Activated CD8-positive, alpha-beta T cell treated with anti-CD3 and anti-CD28 coated beads for 36 hours (primary cell): ENCODE data around the gene PMS1. TPM values are rescaled to one million over a fixed set of nuclear protein-coding genes. Genes with fewer than 3 reads are reported as not detected.
"Not testable (repeated sequence)": the region's sequence is repeated elsewhere in the genome, so short reads cannot be mapped to it uniquely, and the experiment has no call there.

ENCODE experiments used
- ATAC-seq: fragments of 200-7000 bp; cut with Tn5 transposase; one replicate; pipeline ENCODE4 v1.10.0; 2021; ENCODE audit warnings: mild to moderate bottlenecking, moderate library complexity
- CTCF ChIA-PET: fragments of 350-600 bp; sonication (Branson Sonifier 250); formaldehyde crosslinking; loops from one replicate; lab custom pipeline; 2021; ENCODE audit warnings: antibody characterized with exemption; lab: Charles Lee
- POLR2A ChIA-PET: fragments of 350-600 bp; sonication (Branson Sonifier 250); formaldehyde crosslinking; loops from one replicate; lab custom pipeline; 2021; ENCODE audit warnings: antibody characterized with exemption; lab: Charles Lee
- DNase-seq: peaks from one replicate; pipeline ENCODE4 v3.0.0-alpha.2; 2020
- H3K27ac Mint-ChIP-seq: one replicate; pipeline ENCODE4 v1.8.0; 2021; ENCODE audit warnings: mild to moderate bottlenecking, mixed read lengths
- H3K27me3 Mint-ChIP-seq: one replicate; pipeline ENCODE4 v1.8.0; 2021; ENCODE audit warnings: mixed read lengths
- H3K36me3 Mint-ChIP-seq: one replicate; pipeline ENCODE4 v1.8.0; 2021; ENCODE audit warnings: low read depth, mixed read lengths
- H3K4me1 Mint-ChIP-seq: one replicate; pipeline ENCODE4 v1.8.0; 2021; ENCODE audit warnings: low read depth, mixed read lengths
- H3K4me3 Mint-ChIP-seq: one replicate; pipeline ENCODE4 v1.8.0; 2021; ENCODE audit warnings: mild to moderate bottlenecking, moderate library complexity, mixed read lengths
- H3K9me3 Mint-ChIP-seq: one replicate; pipeline ENCODE4 v1.8.0; 2021; ENCODE audit warnings: mixed read lengths
- CTCF ChIP-seq: fragments of 200-600 bp; IDR thresholded peaks from one replicate; pipeline ENCODE4 v1.8.0; 2022; ENCODE audit warnings: antibody characterized with exemption, mild to moderate bottlenecking
- intact Hi-C: fragments of 100-400 bp; cut with micrococcal nuclease; formaldehyde crosslinking; loops from one replicate; pipeline ENCODE4 v1.10.0; 2022
- total RNA-seq, 2 experiments: library from RNA; stranded (reverse); gene quantifications; one replicate each; pipeline ENCODE4 v1.2.3, GENCODE V29; 2021

PMS1 gene
- total RNA-seq, 2 experiments from 2014 or later, result 44.3 to 58.5 TPM

GRCh38 chr2:189880429-189880828 is 96.2 kb downstream of the PMS1 start:
- TF ChIP-seq CTCF, result no peak
- no peak overlapping the region for H3K4me3 Mint-ChIP-seq
- intact Hi-C loops, result no loop called here
- peaks cover 22% of the 10 kb centered on the region for H3K36me3 Mint-ChIP-seq
- ATAC-seq (no peak), DNase-seq (no peak)
- peaks cover under 1% of the 10 kb centered on the region for H3K4me1 Mint-ChIP-seq
- CTCF ChIA-PET, result no interaction called here
- H3K9me3 Mint-ChIP-seq, result no peaks in the 10 kb centered on the region
- no peak overlapping the region for H3K27ac Mint-ChIP-seq
- POLR2A ChIA-PET, result no interaction called here
- no peaks in the 10 kb centered on the region for H3K27me3 Mint-ChIP-seq

GRCh38 chr2:189880832-189881492 is 96.7 kb downstream of the PMS1 start:
- peaks cover 19% of the 10 kb centered on the region for H3K36me3 Mint-ChIP-seq
- no peak for DNase-seq
- H3K4me3 Mint-ChIP-seq, result no peak overlapping the region
- TF ChIP-seq CTCF, result no peak
- ATAC-seq, result no peak
- no peak overlapping the region for H3K27ac Mint-ChIP-seq
- POLR2A ChIA-PET, result no interaction called here
- H3K4me1 Mint-ChIP-seq, result no peaks in the 10 kb centered on the region
- intact Hi-C loops, result no loop called here
- no peaks in the 10 kb centered on the region for H3K9me3 Mint-ChIP-seq
- no peaks in the 10 kb centered on the region for H3K27me3 Mint-ChIP-seq
- CTCF ChIA-PET, result no interaction called here

GRCh38 chr2:189885368-189885767 is 101.1 kb downstream of the PMS1 start:
- Mint-ChIP-seq H3K36me3 (no peaks in the 10 kb centered on the region), H3K4me3 (no peak overlapping the region), H3K9me3 (peaks cover 4% of the 10 kb centered on the region), H3K27me3 (peaks cover 17% of the 10 kb centered on the region), H3K4me1 (no peaks in the 10 kb centered on the region), H3K27ac (no peak overlapping the region)
- DNase-seq (no peak), ATAC-seq (no peak)
- ChIA-PET POLR2A (no interaction called here), CTCF (no interaction called here)
- no peak for TF ChIP-seq CTCF
- intact Hi-C loops, result no loop called here

GRCh38 chr2:189892546-189893294 is 108.5 kb downstream of the PMS1 start:
- H3K9me3 Mint-ChIP-seq, H3K4me1 Mint-ChIP-seq, ATAC-seq, H3K27ac Mint-ChIP-seq, CTCF ChIA-PET, intact Hi-C loops, DNase-seq, H3K4me3 Mint-ChIP-seq, H3K36me3 Mint-ChIP-seq: not testable (repeated sequence)
- POLR2A ChIA-PET, result interaction anchor here (1.1 kb wide), 1 partner anchor 85 kb away, joined by 3 read pairs; no protein-coding TSS in a partner anchor
- peaks cover 22% of the 10 kb centered on the region for H3K27me3 Mint-ChIP-seq

GRCh38 chr2:189896809-189897208 is 112.6 kb downstream of the PMS1 start:
- DNase-seq (no peak), ATAC-seq (no peak)
- Mint-ChIP-seq H3K27ac (no peak overlapping the region), H3K36me3 (no peaks in the 10 kb centered on the region), H3K9me3 (no peaks in the 10 kb centered on the region), H3K27me3 (peaks cover 10% of the 10 kb centered on the region), H3K4me1 (no peaks in the 10 kb centered on the region), H3K4me3 (no peak overlapping the region)
- CTCF ChIA-PET, result no interaction called here
- intact Hi-C loops, result no loop called here
- POLR2A ChIA-PET, result no interaction called here
- no peak for TF ChIP-seq CTCF
